ENCODE measurements around the gene CFAP91. TPM values are rescaled to one million over a fixed set of nuclear protein-coding genes. Genes with fewer than 3 reads are reported as not detected.
"Not testable (repeated sequence)": the region's sequence is repeated elsewhere in the genome, so short reads cannot be mapped to it uniquely, and the experiment has no call there.

The CFAP91 gene
- polyA plus RNA-seq, 6 donors from 2014 or later = 0.12 to 0.43 (median 0.31) TPM; not detected in 3

- H3K36me3 Mint-ChIP-seq = peaks cover 0 to 6% of the 10 kb centered on the region in 2 donors
- ATAC-seq (ENCODE audit: low read depth in 2 of 2) = no peak
- no peak for DNase-seq
- peaks cover 23 to 50% (median 36%) of the 10 kb centered on the region in 3 donors for H3K4me1 Mint-ChIP-seq
- peak overlapping the region in 1 of 6 donors; percentile 39 for H3K27ac Mint-ChIP-seq
- H3K4me3 Mint-ChIP-seq = no peak overlapping the region
- no peaks in the 10 kb centered on the region for H3K27me3 Mint-ChIP-seq
- peaks cover 0 to 2% (median 0%) of the 10 kb centered on the region in 7 donors for H3K9me3 Mint-ChIP-seq
Observed at GRCh38 chr3:119665954-119666559, 36.8 kb upstream of the CFAP91 start.

- Mint-ChIP-seq H3K4me3 (no peak overlapping the region), H3K36me3 (peaks cover 0 to 10% of the 10 kb centered on the region in 2 donors), H3K4me1 (peaks cover 5 to 15% (median 15%) of the 10 kb centered on the region in 3 donors), H3K9me3 (peaks cover 0 to 2% (median 0%) of the 10 kb centered on the region in 7 donors), H3K27ac (peak overlapping the region in 3 of 6 donors; percentile 26 to 53 (median 44)), H3K27me3 (no peaks in the 10 kb centered on the region)
- DNase-seq (no peak), ATAC-seq (ENCODE audit: low read depth in 2 of 2) (no peak)
Observed at GRCh38 chr3:119669906-119670570, 32.8 kb upstream of the CFAP91 start.

- DNase-seq = no peak
- Mint-ChIP-seq H3K27me3 (peaks cover 0 to 3% (median 0%) of the 10 kb centered on the region in 3 donors), H3K36me3 (peaks cover 0 to 10% of the 10 kb centered on the region in 2 donors), H3K9me3 (no peaks in the 10 kb centered on the region), H3K27ac (peak overlapping the region in 1 of 6 donors; percentile 47), H3K4me3 (peak overlapping the region in 1 of 8 donors; percentile 53), H3K4me1 (peaks cover 18 to 31% (median 21%) of the 10 kb centered on the region in 3 donors)
- ATAC-seq (ENCODE audit: low read depth in 2 of 2) = no peak
Observed at GRCh38 chr3:119672776-119673175, 30.0 kb upstream of the CFAP91 start.

GRCh38 chr3:119673875-119674274, 28.9 kb upstream of the CFAP91 start:
- ATAC-seq (ENCODE audit: low read depth in 2 of 2) (no peak), DNase-seq (no peak)
- Mint-ChIP-seq H3K9me3 (no peaks in the 10 kb centered on the region), H3K27me3 (peaks cover 0 to 3% (median 0%) of the 10 kb centered on the region in 3 donors), H3K4me3 (no peak overlapping the region), H3K27ac (no peak overlapping the region), H3K36me3 (peaks cover 0 to 10% of the 10 kb centered on the region in 2 donors), H3K4me1 (peaks cover 18 to 32% (median 22%) of the 10 kb centered on the region in 3 donors)

GRCh38 chr3:119675188-119675874, 27.5 kb upstream of the CFAP91 start:
- H3K27ac Mint-ChIP-seq = peak overlapping the region in 3 of 6 donors; percentile 57 to 96 (median 84)
- peaks cover 0 to 5% of the 10 kb centered on the region in 2 donors for H3K36me3 Mint-ChIP-seq
- ATAC-seq (ENCODE audit: low read depth in 2 of 2) (no peak), DNase-seq (no peak)
- H3K4me3 Mint-ChIP-seq = peak overlapping the region; percentile 12 to 94 (median 86)
- peaks cover 0 to 3% (median 0%) of the 10 kb centered on the region in 3 donors for H3K27me3 Mint-ChIP-seq
- H3K9me3 Mint-ChIP-seq = no peaks in the 10 kb centered on the region
- peaks cover 18 to 29% (median 22%) of the 10 kb centered on the region in 3 donors for H3K4me1 Mint-ChIP-seq

GRCh38 chr3:119676020-119676419, 26.8 kb upstream of the CFAP91 start:
- H3K27ac Mint-ChIP-seq = peak overlapping the region in 3 of 6 donors; percentile 7 to 96 (median 57)
- DNase-seq = no peak
- no peaks in the 10 kb centered on the region for H3K9me3 Mint-ChIP-seq
- peaks cover 0 to 3% (median 0%) of the 10 kb centered on the region in 3 donors for H3K27me3 Mint-ChIP-seq
- peaks cover 18 to 29% (median 22%) of the 10 kb centered on the region in 3 donors for H3K4me1 Mint-ChIP-seq
- ATAC-seq (ENCODE audit: low read depth in 2 of 2) = no peak
- H3K4me3 Mint-ChIP-seq = peak overlapping the region; percentile 84 to 94 (median 90)
- H3K36me3 Mint-ChIP-seq = peaks cover 0 to 4% of the 10 kb centered on the region in 2 donors

GRCh38 chr3:119676771-119677640, 25.8 kb upstream of the CFAP91 start, which contains the start of gene COX17:
COX17 (minus strand) TSS chr3:119677406; CDS start chr3:119677310, 96 bp downstream.
- Mint-ChIP-seq H3K36me3 (no peaks in the 10 kb centered on the region), H3K27ac (peak within 1 kb of the TSS; percentile 94 to 99 (median 96)), H3K27me3 (peaks cover 0 to 3% (median 0%) of the 10 kb centered on the region in 3 donors), H3K4me3 (peak within 1 kb of the TSS; percentile 84 to 94 (median 90)), H3K4me1 (peaks cover 18 to 29% (median 22%) of the 10 kb centered on the region in 3 donors), H3K9me3 (no peaks in the 10 kb centered on the region)
- ATAC-seq (ENCODE audit: low read depth in 2 of 2) (peak; percentile 90 to 92), DNase-seq (peak; percentile 96)

- H3K4me1 Mint-ChIP-seq = peaks cover 18 to 25% (median 22%) of the 10 kb centered on the region in 3 donors
- no peak for ATAC-seq (ENCODE audit: low read depth in 2 of 2)
Observed at GRCh38 chr3:119677641-119677934, 25.2 kb upstream of the CFAP91 start.

GRCh38 chr3:119678209-119678608, 24.6 kb upstream of the CFAP91 start:
- H3K36me3 Mint-ChIP-seq; H3K9me3 Mint-ChIP-seq; H3K27me3 Mint-ChIP-seq; DNase-seq; ATAC-seq (ENCODE audit: low read depth in 2 of 2): not testable (repeated sequence)
- Mint-ChIP-seq H3K4me1 (peaks cover 18 to 25% (median 22%) of the 10 kb centered on the region in 3 donors), H3K27ac (peak overlapping the region in 2 of 6 donors; percentile 42 to 96), H3K4me3 (peak overlapping the region in 3 of 8 donors; percentile 25 to 84 (median 56))

More at GRCh38 chr3:119677641-119677934, 25.2 kb upstream of the CFAP91 start:
- Mint-ChIP-seq H3K27ac (peak overlapping the region; percentile 94 to 99 (median 96)), H3K9me3 (no peaks in the 10 kb centered on the region), H3K36me3 (no peaks in the 10 kb centered on the region), H3K4me3 (peak overlapping the region; percentile 84 to 94 (median 90)), H3K27me3 (peaks cover 0 to 3% (median 0%) of the 10 kb centered on the region in 3 donors)
- no peak for DNase-seq

GRCh38 chr3:119679874-119680273, 22.9 kb upstream of the CFAP91 start:
- Mint-ChIP-seq H3K27me3 (peaks cover 0 to 7% (median 3%) of the 10 kb centered on the region in 3 donors), H3K9me3 (peaks cover 0 to 1% (median 0%) of the 10 kb centered on the region in 7 donors), H3K27ac (no peak overlapping the region), H3K4me1 (peaks cover 18 to 23% (median 22%) of the 10 kb centered on the region in 3 donors), H3K36me3 (no peaks in the 10 kb centered on the region), H3K4me3 (no peak overlapping the region)
- DNase-seq (no peak), ATAC-seq (ENCODE audit: low read depth in 2 of 2) (no peak)

- Mint-ChIP-seq H3K9me3 (peaks cover 0 to 1% (median 0%) of the 10 kb centered on the region in 7 donors), H3K27ac (no peak overlapping the region), H3K4me3 (no peak overlapping the region), H3K36me3 (no peaks in the 10 kb centered on the region), H3K4me1 (peaks cover 4 to 12% (median 11%) of the 10 kb centered on the region in 3 donors), H3K27me3 (peaks cover 0 to 17% (median 3%) of the 10 kb centered on the region in 3 donors)
- no peak for DNase-seq
- no peak for ATAC-seq (ENCODE audit: low read depth in 2 of 2)
Observed at GRCh38 chr3:119681279-119681678, 21.5 kb upstream of the CFAP91 start.

GRCh38 chr3:119683421-119683820, 19.4 kb upstream of the CFAP91 start:
- Mint-ChIP-seq H3K36me3 (peaks cover 0 to 7% of the 10 kb centered on the region in 2 donors), H3K27me3 (peaks cover 1 to 26% (median 11%) of the 10 kb centered on the region in 3 donors), H3K4me3 (no peak overlapping the region), H3K27ac (no peak overlapping the region), H3K9me3 (peaks cover 0 to 8% (median 2%) of the 10 kb centered on the region in 7 donors), H3K4me1 (no peaks in the 10 kb centered on the region)
- DNase-seq (no peak), ATAC-seq (ENCODE audit: low read depth in 2 of 2) (no peak)
